ENCODE data around the gene ARHGAP10.

ARHGAP10 gene

GRCh38 chr4:147693218-147693617, 38.7 kb upstream of the ARHGAP10 start:
- no peak for TF ChIP-seq CTCF (IDR thresholded peaks at IDR 0.05; ENCODE audit: extremely low read depth, missing control alignments)
- DNase-seq (ENCODE audit: low spot score) = no peak

GRCh38 chr4:147696866-147697265, 35.0 kb upstream of the ARHGAP10 start:
- no peak for TF ChIP-seq CTCF (IDR thresholded peaks at IDR 0.05; ENCODE audit: extremely low read depth, missing control alignments)
- DNase-seq (ENCODE audit: low spot score) = no peak

- no peak for TF ChIP-seq CTCF (IDR thresholded peaks at IDR 0.05; ENCODE audit: extremely low read depth, missing control alignments)
- no peak for DNase-seq (ENCODE audit: low spot score)
Observed at GRCh38 chr4:147704846-147705245, 27.0 kb upstream of the ARHGAP10 start.

- DNase-seq (ENCODE audit: low spot score) = peak; percentile 33
- peak; percentile 81 for TF ChIP-seq CTCF (IDR thresholded peaks at IDR 0.05; ENCODE audit: extremely low read depth, missing control alignments)
Observed at GRCh38 chr4:147707892-147708672, 23.8 kb upstream of the ARHGAP10 start.

- no peak for TF ChIP-seq CTCF (IDR thresholded peaks at IDR 0.05; ENCODE audit: extremely low read depth, missing control alignments)
- no peak for DNase-seq (ENCODE audit: low spot score)
Observed at GRCh38 chr4:147709999-147710398, 21.9 kb upstream of the ARHGAP10 start.

GRCh38 chr4:147714575-147715401, 17.1 kb upstream of the ARHGAP10 start:
- DNase-seq (ENCODE audit: low spot score) = no peak
- no peak for TF ChIP-seq CTCF (IDR thresholded peaks at IDR 0.05; ENCODE audit: extremely low read depth, missing control alignments)

- DNase-seq (ENCODE audit: low spot score) = peak; percentile 53
- no peak for TF ChIP-seq CTCF (IDR thresholded peaks at IDR 0.05; ENCODE audit: extremely low read depth, missing control alignments)
Observed at GRCh38 chr4:147717878-147718277, 14.0 kb upstream of the ARHGAP10 start.
